ENCODE measurements around the gene FBXW4.

FBXW4 gene

GRCh38 chr10:101718690-101719275 lies 23.8 kb upstream of the FBXW4 start:
- in situ Hi-C loops (cut with MboI; ENCODE audit: low sequenced_read_pairs, unreplicated experiment), result no loop called here
- no peak for TF ChIP-seq CTCF (IDR thresholded peaks at IDR 0.05; ENCODE audit: borderline replicate concordance, control extremely low read depth, extremely low read depth, insufficient read depth, missing control alignments)
- DNase-seq (ENCODE audit: low spot score), result no peak

- no peak for TF ChIP-seq CTCF (IDR thresholded peaks at IDR 0.05; ENCODE audit: borderline replicate concordance, control extremely low read depth, extremely low read depth, insufficient read depth, missing control alignments)
- DNase-seq (ENCODE audit: low spot score), result no peak
- in situ Hi-C loops (cut with MboI; ENCODE audit: low sequenced_read_pairs, unreplicated experiment), result no loop called here
Observed at GRCh38 chr10:101716891-101717659, 22.1 kb upstream of the FBXW4 start.

GRCh38 chr10:101712997-101713396 lies 18.0 kb upstream of the FBXW4 start:
- no peak for DNase-seq (ENCODE audit: low spot score)
- no peak for TF ChIP-seq CTCF (IDR thresholded peaks at IDR 0.05; ENCODE audit: borderline replicate concordance, control extremely low read depth, extremely low read depth, insufficient read depth, missing control alignments)
- in situ Hi-C loops (cut with MboI; ENCODE audit: low sequenced_read_pairs, unreplicated experiment), result no loop called here

- no peak for TF ChIP-seq CTCF (IDR thresholded peaks at IDR 0.05; ENCODE audit: borderline replicate concordance, control extremely low read depth, extremely low read depth, insufficient read depth, missing control alignments)
- no peak for DNase-seq (ENCODE audit: low spot score)
- in situ Hi-C loops (cut with MboI; ENCODE audit: low sequenced_read_pairs, unreplicated experiment), result no loop called here
Observed at GRCh38 chr10:101710793-101711192, 15.8 kb upstream of the FBXW4 start.

- in situ Hi-C loops (cut with MboI; ENCODE audit: low sequenced_read_pairs, unreplicated experiment), result no loop called here
- no peak for TF ChIP-seq CTCF (IDR thresholded peaks at IDR 0.05; ENCODE audit: borderline replicate concordance, control extremely low read depth, extremely low read depth, insufficient read depth, missing control alignments)
- no peak for DNase-seq (ENCODE audit: low spot score)
Observed at GRCh38 chr10:101710059-101710695, 15.2 kb upstream of the FBXW4 start.

GRCh38 chr10:101709359-101710058 lies 14.5 kb upstream of the FBXW4 start:
- in situ Hi-C loops (cut with MboI; ENCODE audit: low sequenced_read_pairs, unreplicated experiment), result no loop called here

More at GRCh38 chr10:101709359-101710058, 14.5 kb upstream of the FBXW4 start:
- DNase-seq (ENCODE audit: low spot score), result no peak
- TF ChIP-seq CTCF (IDR thresholded peaks at IDR 0.05; ENCODE audit: borderline replicate concordance, control extremely low read depth, extremely low read depth, insufficient read depth, missing control alignments), result no peak
